A549 (cell line): ENCODE measurements around the gene TMEFF2. TPM values are rescaled to one million over a fixed set of nuclear protein-coding genes. Genes with fewer than 3 reads are reported as not detected.

Experiments used
- ATAC-seq, 2 experiments: fragments of 200-7000 bp in 1 of 2; fragments of >200 bp in 1 of 2; cut with Nextera tagmentation in 1 of 2; cut with Tn5 transposase in 1 of 2; 3 replicates each; pipeline versions ENCODE4 v1.8.0 to v1.9.1; 2018 to 2020; ENCODE audit warnings: mild to moderate bottlenecking in 1 of 2, moderate library complexity in 1 of 2
- CTCF ChIA-PET: fragments of 300-600 bp; sonication (Branson Sonifier 250); formaldehyde crosslinking; extraction: SDS; loops from one replicate; lab custom pipeline; 2021; ENCODE audit warnings: antibody characterized with exemption, inconsistent platforms; lab: Yijun Ruan, JAX
- POLR2A ChIA-PET: fragments of 350-600 bp; formaldehyde crosslinking; extraction: SDS; loops from one replicate; lab custom pipeline; 2021; ENCODE audit warnings: antibody characterized with exemption, inconsistent platforms; lab: Yijun Ruan, JAX
- DNase-seq, 2 experiments: peaks; one replicate each; pipeline versions ENCODE4 v3.0.0 to v3.0.0-alpha.2; 2011 to 2016; ENCODE audit warnings: low read depth in 1 of 2, low spot score in 1 of 2
- FAIRE-seq: peaks from 2 replicates; lab custom pipeline; 2011; peaks lifted over from hg19 to GRCh38; lab: Jason Lieb, UNC
- H3K27ac ChIP-seq, 2 experiments: fragments of >200 bp; sonication (Bioruptor Twin); formaldehyde crosslinking; 3 replicates each; pipeline ENCODE4 v1.5.1; 2016 to 2017
- H3K4me1 ChIP-seq: fragments of >200 bp; sonication (Bioruptor Twin); formaldehyde crosslinking; 3 replicates; pipeline ENCODE4 v1.6.1; 2016
- H3K4me2 ChIP-seq: fragments of >200 bp; sonication (Bioruptor Twin); formaldehyde crosslinking; 3 replicates; pipeline ENCODE4 v1.6.1; 2016
- H3K4me3 ChIP-seq: fragments of >200 bp; sonication (Bioruptor Twin); formaldehyde crosslinking; 3 replicates; pipeline ENCODE4 v1.5.1; 2016
- H3K9me3 ChIP-seq: fragments of >200 bp; sonication (Bioruptor Twin); formaldehyde crosslinking; 3 replicates; pipeline ENCODE4 v1.6.1; 2016
- CBX2 ChIP-seq: fragments of 200-600 bp; sonication (generic); IDR thresholded peaks from 2 replicates; pipeline ENCODE4 v1.6.1; 2016; ENCODE audit warnings: low read depth, mild to moderate bottlenecking, borderline replicate concordance
- EHF ChIP-seq: fragments of 250-450 bp; sonication (Bioruptor Pico); IDR thresholded peaks from 2 replicates; pipeline ENCODE4 v1.5.0; 2020; ENCODE audit warnings: mild to moderate bottlenecking
- FOSB ChIP-seq: fragments of 250-450 bp; sonication (Bioruptor Pico); IDR thresholded peaks from 2 replicates; pipeline ENCODE4 v1.5.0; 2020; ENCODE audit warnings: mild to moderate bottlenecking, moderate library complexity
- FOSL2 ChIP-seq, 2 experiments: fragments of 450-650 bp in 1 of 2; fragments of >200 bp in 1 of 2; sonication (Bioruptor Twin) in 1 of 2; formaldehyde crosslinking; IDR thresholded peaks; 2 replicates each; pipeline versions ENCODE4 v1.5.0 to v1.6.1; 2016 to 2020; ENCODE audit warnings: mild to moderate bottlenecking in 1 of 2, moderate library complexity in 1 of 2
- HOXA7 ChIP-seq: fragments of 250-450 bp; sonication (Bioruptor Pico); IDR thresholded peaks from 2 replicates; pipeline ENCODE4 v1.5.0; 2020; ENCODE audit warnings: mild to moderate bottlenecking, moderate library complexity
- HOXB13 ChIP-seq: fragments of 250-450 bp; sonication (Bioruptor Pico); IDR thresholded peaks from 2 replicates; pipeline ENCODE4 v1.5.0; 2020; ENCODE audit warnings: low read depth, mild to moderate bottlenecking, moderate library complexity
- HOXB5 ChIP-seq: fragments of 250-450 bp; sonication (Bioruptor Pico); IDR thresholded peaks from 2 replicates; pipeline ENCODE4 v1.5.0; 2020; ENCODE audit warnings: mild to moderate bottlenecking, moderate library complexity
- KDM1A ChIP-seq: fragments of 200-600 bp; sonication (generic); IDR thresholded peaks from 2 replicates; pipeline ENCODE4 v1.6.1; 2016; ENCODE audit warnings: low read depth, mild to moderate bottlenecking
- NR3C1 ChIP-seq: fragments of >200 bp; sonication (Bioruptor Twin); formaldehyde crosslinking; IDR thresholded peaks from 3 replicates; pipeline ENCODE4 v1.6.1; 2017
- RARB ChIP-seq: fragments of 250-450 bp; sonication (Bioruptor Pico); IDR thresholded peaks from 2 replicates; pipeline ENCODE4 v1.8.0; 2021; ENCODE audit warnings: mild to moderate bottlenecking, moderate library complexity
- RCOR1 ChIP-seq: fragments of 150-350 bp; IDR thresholded peaks from 2 replicates; pipeline ENCODE4 v1.6.1; 2014; ENCODE audit warnings: antibody characterized with exemption, low read length, low read depth
- ZFP36 ChIP-seq: fragments of 450-650 bp; IDR thresholded peaks from 2 replicates; pipeline ENCODE4 v1.6.1; 2014; ENCODE audit warnings: borderline replicate concordance; ENCODE audit not compliant: partially characterized antibody
- WGBS: methylation state at CpG from one replicate; pipeline ENCODE4 v1.1.6; 2017; ENCODE audit errors: missing lambda C conversion rate; 5-methylcytosine and 5-hydroxymethylcytosine counted together
- polyA plus RNA-seq, 4 experiments: library from polyadenylated mRNA; depleted of rRNA in 3 of 4; stranded (reverse); fragments of >200 nt; fragmentation: RNase III in 1 of 4; extraction: RNeasy Plus Mini Kit Qiagen cat#74134 plus additional on column Dnase treatment in 1 of 4; gene quantifications; 2 replicates in 3 of 4; 3 replicates in 1 of 4; pipeline ENCODE4 v1.2.3, GENCODE V29; 2011 to 2017
- TF ChIP-seq, protein P1 (sequence below): fragments of 250-450 bp; sonication (Bioruptor Pico); IDR thresholded peaks from 2 replicates; pipeline ENCODE4 v1.5.0; 2021; ENCODE audit warnings: mild to moderate bottlenecking, moderate library complexity, borderline replicate concordance
- TF ChIP-seq, protein P2 (sequence below): fragments of >200 bp; sonication (Bioruptor Twin); formaldehyde crosslinking; IDR thresholded peaks from 2 replicates; pipeline ENCODE4 v1.6.1; 2016
- TF ChIP-seq, protein P3 (sequence below): fragments of 450-650 bp; IDR thresholded peaks from 2 replicates; pipeline ENCODE4 v1.6.1; 2014; ENCODE audit warnings: antibody characterized with exemption
- TF ChIP-seq, protein P4 (sequence below): fragments of 200-600 bp; sonication (generic); IDR thresholded peaks from 2 replicates; pipeline ENCODE4 v1.6.1; 2016; ENCODE audit warnings: antibody characterized with exemption, mild to moderate bottlenecking, moderate library complexity
- TF ChIP-seq, protein P5 (sequence below): IDR thresholded peaks from 2 replicates; pipeline ENCODE4 v1.6.1; 2012; ENCODE audit warnings: low read depth, borderline replicate concordance
- TF ChIP-seq, protein P6 (sequence below): fragments of >200 bp; sonication (Bioruptor Twin); formaldehyde crosslinking; IDR thresholded peaks from 3 replicates; pipeline ENCODE4 v1.5.1; 2016

The TMEFF2 gene
- polyA plus RNA-seq, 2 of the 4 experiments (the other 2 are of a cell fraction): 0.30 to 0.46 TPM

DNA sequence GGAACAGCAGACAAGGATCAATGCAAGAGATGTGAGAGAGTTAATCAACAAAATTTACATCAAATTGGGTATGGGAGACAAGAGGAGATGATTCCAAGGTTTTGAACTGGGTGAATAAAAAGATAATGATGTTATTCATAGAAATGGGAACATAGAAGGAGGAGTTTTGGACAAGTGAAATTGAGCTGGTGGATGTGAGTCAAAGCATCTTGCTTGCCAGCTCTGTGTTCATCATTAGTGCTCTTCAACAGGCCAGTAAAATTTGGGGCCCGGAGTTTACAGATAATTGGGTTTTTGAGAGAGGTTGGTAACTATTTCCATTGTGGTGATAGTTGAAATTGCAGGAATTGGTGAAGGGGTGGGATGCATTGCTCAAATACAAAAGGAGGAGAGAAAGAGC lies 277.9 kb downstream of the TMEFF2 start:
- H3K4me2 ChIP-seq: no peak overlapping the region
- CTCF ChIA-PET: interaction anchor here (1.3 kb wide), 1 partner anchor 246 kb away, joined by 3 read pairs; no protein-coding TSS in a partner anchor
- no peak overlapping the region for H3K4me3 ChIP-seq
- H3K9me3 ChIP-seq: no peaks in the 10 kb centered on the region
- FAIRE-seq: no peak
- TF ChIP-seq HOXB13 (no peak), FOSB (CRISPR knock-in tag) (no peak), RARB (CRISPR knock-in tag) (no peak)
- TF ChIP-seq, protein P1, sequence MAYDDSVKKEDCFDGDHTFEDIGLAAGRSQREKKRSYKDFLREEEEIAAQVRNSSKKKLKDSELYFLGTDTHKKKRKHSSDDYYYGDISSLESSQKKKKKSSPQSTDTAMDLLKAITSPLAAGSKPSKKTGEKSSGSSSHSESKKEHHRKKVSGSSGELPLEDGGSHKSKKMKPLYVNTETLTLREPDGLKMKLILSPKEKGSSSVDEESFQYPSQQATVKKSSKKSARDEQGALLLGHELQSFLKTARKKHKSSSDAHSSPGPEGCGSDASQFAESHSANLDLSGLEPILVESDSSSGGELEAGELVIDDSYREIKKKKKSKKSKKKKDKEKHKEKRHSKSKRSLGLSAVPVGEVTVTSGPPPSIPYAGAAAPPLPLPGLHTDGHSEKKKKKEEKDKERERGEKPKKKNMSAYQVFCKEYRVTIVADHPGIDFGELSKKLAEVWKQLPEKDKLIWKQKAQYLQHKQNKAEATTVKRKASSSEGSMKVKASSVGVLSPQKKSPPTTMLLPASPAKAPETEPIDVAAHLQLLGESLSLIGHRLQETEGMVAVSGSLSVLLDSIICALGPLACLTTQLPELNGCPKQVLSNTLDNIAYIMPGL (CRISPR knock-in tag): no peak
- TF ChIP-seq, all 56 proteins: peak for 0
- POLR2A ChIA-PET: no interaction called here
- Histone ChIP-seq H3K4me1 (no peaks in the 10 kb centered on the region), H3K27ac (no peak overlapping the region)
- DNase-seq (no peak), ATAC-seq (no peak)
- 73% methylated on average over 1 of the region's 1 CpG for WGBS

DNA sequence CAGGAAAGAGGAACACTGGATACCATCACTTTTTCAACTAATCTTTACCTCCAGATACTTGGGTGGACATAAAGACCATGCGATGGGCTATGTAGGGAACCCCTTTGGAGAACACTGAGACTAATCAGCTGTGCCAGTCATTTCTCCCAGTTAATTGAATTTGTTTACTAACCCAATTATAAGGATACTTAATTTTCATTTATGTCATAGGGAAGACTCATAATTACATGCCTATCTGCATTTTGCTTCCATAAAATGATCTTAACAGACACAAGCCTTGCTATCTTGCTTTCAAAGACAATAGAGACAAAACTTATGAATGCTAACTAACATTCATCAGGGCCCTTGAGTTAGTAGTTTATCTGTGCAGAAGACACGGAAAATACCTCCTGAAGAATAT lies 279.0 kb downstream of the TMEFF2 start:
- ChIA-PET POLR2A (no interaction called here), CTCF (no interaction called here)
- no peaks in the 10 kb centered on the region for H3K4me1 ChIP-seq
- H3K9me3 ChIP-seq: no peaks in the 10 kb centered on the region
- TF ChIP-seq, protein P1 (CRISPR knock-in tag): no peak
- no peak for TF ChIP-seq NR3C1
- TF ChIP-seq, protein P2, sequence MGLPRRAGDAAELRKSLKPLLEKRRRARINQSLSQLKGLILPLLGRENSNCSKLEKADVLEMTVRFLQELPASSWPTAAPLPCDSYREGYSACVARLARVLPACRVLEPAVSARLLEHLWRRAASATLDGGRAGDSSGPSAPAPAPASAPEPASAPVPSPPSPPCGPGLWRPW: no peak
- no peak for TF ChIP-seq ZFP36
- no peak for TF ChIP-seq HOXA7
- TF ChIP-seq, protein P3, sequence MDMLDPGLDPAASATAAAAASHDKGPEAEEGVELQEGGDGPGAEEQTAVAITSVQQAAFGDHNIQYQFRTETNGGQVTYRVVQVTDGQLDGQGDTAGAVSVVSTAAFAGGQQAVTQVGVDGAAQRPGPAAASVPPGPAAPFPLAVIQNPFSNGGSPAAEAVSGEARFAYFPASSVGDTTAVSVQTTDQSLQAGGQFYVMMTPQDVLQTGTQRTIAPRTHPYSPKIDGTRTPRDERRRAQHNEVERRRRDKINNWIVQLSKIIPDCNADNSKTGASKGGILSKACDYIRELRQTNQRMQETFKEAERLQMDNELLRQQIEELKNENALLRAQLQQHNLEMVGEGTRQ: no peak
- FAIRE-seq (no peak), DNase-seq (no peak), ATAC-seq (no peak)
- no peak overlapping the region for H3K4me2 ChIP-seq
- no peak overlapping the region for H3K27ac ChIP-seq
- WGBS: 85% methylated on average over 2 of the region's 2 CpGs
- no peak overlapping the region for H3K4me3 ChIP-seq

DNA sequence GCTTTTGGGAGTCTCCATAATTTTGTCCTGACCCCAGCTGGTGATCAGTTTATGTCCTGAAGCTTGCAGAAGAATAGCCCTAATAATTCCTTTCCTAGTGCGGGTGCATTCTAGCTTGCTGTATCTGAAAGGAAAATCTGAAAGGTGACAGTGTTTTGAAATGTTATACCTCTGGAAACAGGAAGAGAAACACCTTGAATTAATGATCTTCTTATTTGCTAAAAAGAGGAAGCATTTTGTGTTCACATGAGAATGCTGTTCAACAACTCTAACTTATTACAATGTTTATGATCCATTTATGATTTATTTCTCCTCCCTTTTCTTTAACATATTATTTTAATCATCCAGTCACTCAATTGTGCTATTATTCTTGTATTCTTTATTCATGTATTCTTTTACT lies 280.9 kb downstream of the TMEFF2 start:
- CTCF ChIA-PET: interaction anchor here (1.5 kb wide), 1 partner anchor 101 kb away, joined by 4 read pairs; no protein-coding TSS in a partner anchor
- POLR2A ChIA-PET: no interaction called here
- Histone ChIP-seq H3K9me3 (no peaks in the 10 kb centered on the region), H3K27ac (no peak overlapping the region), H3K4me2 (no peak overlapping the region), H3K4me3 (no peak overlapping the region), H3K4me1 (0 out of 3 replicates have a peak, but pooled peaks cover 5% of the 10 kb centered on the region)
- no peak for TF ChIP-seq KDM1A
- TF ChIP-seq, protein P4, sequence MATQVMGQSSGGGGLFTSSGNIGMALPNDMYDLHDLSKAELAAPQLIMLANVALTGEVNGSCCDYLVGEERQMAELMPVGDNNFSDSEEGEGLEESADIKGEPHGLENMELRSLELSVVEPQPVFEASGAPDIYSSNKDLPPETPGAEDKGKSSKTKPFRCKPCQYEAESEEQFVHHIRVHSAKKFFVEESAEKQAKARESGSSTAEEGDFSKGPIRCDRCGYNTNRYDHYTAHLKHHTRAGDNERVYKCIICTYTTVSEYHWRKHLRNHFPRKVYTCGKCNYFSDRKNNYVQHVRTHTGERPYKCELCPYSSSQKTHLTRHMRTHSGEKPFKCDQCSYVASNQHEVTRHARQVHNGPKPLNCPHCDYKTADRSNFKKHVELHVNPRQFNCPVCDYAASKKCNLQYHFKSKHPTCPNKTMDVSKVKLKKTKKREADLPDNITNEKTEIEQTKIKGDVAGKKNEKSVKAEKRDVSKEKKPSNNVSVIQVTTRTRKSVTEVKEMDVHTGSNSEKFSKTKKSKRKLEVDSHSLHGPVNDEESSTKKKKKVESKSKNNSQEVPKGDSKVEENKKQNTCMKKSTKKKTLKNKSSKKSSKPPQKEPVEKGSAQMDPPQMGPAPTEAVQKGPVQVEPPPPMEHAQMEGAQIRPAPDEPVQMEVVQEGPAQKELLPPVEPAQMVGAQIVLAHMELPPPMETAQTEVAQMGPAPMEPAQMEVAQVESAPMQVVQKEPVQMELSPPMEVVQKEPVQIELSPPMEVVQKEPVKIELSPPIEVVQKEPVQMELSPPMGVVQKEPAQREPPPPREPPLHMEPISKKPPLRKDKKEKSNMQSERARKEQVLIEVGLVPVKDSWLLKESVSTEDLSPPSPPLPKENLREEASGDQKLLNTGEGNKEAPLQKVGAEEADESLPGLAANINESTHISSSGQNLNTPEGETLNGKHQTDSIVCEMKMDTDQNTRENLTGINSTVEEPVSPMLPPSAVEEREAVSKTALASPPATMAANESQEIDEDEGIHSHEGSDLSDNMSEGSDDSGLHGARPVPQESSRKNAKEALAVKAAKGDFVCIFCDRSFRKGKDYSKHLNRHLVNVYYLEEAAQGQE: no peak
- no peak for TF ChIP-seq FOSB (CRISPR knock-in tag)
- TF ChIP-seq, protein P5, sequence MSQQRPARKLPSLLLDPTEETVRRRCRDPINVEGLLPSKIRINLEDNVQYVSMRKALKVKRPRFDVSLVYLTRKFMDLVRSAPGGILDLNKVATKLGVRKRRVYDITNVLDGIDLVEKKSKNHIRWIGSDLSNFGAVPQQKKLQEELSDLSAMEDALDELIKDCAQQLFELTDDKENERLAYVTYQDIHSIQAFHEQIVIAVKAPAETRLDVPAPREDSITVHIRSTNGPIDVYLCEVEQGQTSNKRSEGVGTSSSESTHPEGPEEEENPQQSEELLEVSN: no peak
- no peak for TF ChIP-seq FOSL2 (IDR thresholded peaks at IDR 0.05)
- TF ChIP-seq FOSL2 (CRISPR knock-in tag; IDR thresholded peaks at IDR 0.05): no peak
- no peak for TF ChIP-seq RCOR1
- TF ChIP-seq CBX2: no peak
- TF ChIP-seq, protein P6, sequence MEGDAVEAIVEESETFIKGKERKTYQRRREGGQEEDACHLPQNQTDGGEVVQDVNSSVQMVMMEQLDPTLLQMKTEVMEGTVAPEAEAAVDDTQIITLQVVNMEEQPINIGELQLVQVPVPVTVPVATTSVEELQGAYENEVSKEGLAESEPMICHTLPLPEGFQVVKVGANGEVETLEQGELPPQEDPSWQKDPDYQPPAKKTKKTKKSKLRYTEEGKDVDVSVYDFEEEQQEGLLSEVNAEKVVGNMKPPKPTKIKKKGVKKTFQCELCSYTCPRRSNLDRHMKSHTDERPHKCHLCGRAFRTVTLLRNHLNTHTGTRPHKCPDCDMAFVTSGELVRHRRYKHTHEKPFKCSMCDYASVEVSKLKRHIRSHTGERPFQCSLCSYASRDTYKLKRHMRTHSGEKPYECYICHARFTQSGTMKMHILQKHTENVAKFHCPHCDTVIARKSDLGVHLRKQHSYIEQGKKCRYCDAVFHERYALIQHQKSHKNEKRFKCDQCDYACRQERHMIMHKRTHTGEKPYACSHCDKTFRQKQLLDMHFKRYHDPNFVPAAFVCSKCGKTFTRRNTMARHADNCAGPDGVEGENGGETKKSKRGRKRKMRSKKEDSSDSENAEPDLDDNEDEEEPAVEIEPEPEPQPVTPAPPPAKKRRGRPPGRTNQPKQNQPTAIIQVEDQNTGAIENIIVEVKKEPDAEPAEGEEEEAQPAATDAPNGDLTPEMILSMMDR: no peak
- no peak for TF ChIP-seq ZFP36
- TF ChIP-seq EHF: no peak
- TF ChIP-seq, protein P2: no peak
- TF ChIP-seq, protein P3: no peak
- no peak for TF ChIP-seq HOXB5 (CRISPR knock-in tag)
- ATAC-seq: no peak
- FAIRE-seq: no peak
- 80% methylated on average over 1 of the region's 1 CpG for WGBS
- DNase-seq: no peak
